Right atrium auricular region (tissue), 2 donors: ENCODE measurements around the gene IFNGR2. TPM values are rescaled to one million over a fixed set of nuclear protein-coding genes. Genes with fewer than 3 reads are reported as not detected.

Experiments
- DNase-seq: peaks from one replicate; pipeline ENCODE4 v3.0.0-alpha.2; 2019; ENCODE audit warnings: low spot score
- H3K27ac ChIP-seq, 2 donors: fragments of 200-600 bp; sonication (generic); 1 replicate in 1 of 2; 2 replicates in 1 of 2; pipeline ENCODE4 v1.5.1; 2016 to 2019
- H3K27me3 ChIP-seq, 2 donors: fragments of 200-600 bp; sonication (generic); one replicate each; pipeline versions ENCODE4 v1.5.1 to v1.6.0; 2017 to 2019
- H3K36me3 ChIP-seq: fragments of 200-600 bp; sonication (generic); one replicate; pipeline ENCODE4 v1.5.1; 2016
- H3K4me1 ChIP-seq, 2 donors: fragments of 200-600 bp; sonication (generic); one replicate each; pipeline versions ENCODE4 v1.5.1 to v1.6.0; 2017 to 2019
- H3K4me3 ChIP-seq, 2 donors: fragments of 200-600 bp; sonication (generic); 1 replicate in 1 of 2; 2 replicates in 1 of 2; pipeline ENCODE4 v1.5.1; 2017 to 2019; ENCODE audit warnings: mild to moderate bottlenecking in 1 of 2, moderate library complexity in 1 of 2
- H3K9me3 ChIP-seq, 2 donors: fragments of 200-600 bp; sonication (generic); one replicate each; pipeline ENCODE4 v1.5.1; 2019
- total RNA-seq, 2 donors: library from RNA; depleted of rRNA; stranded (reverse); fragments of >200 nt; gene quantifications; one replicate each; pipeline ENCODE4 v1.1.0, GENCODE V29; 2016
- TF ChIP-seq, protein P1 (sequence below), 2 donors: fragments of 200-600 bp; sonication (generic); IDR thresholded peaks; one replicate each; pipeline ENCODE4 v1.5.1; 2019; ENCODE audit warnings: antibody characterized with exemption in 2 of 2

Gene IFNGR2
- total RNA-seq, 2 donors from 2014 or later = 40.2 to 47.3 TPM

DNA sequence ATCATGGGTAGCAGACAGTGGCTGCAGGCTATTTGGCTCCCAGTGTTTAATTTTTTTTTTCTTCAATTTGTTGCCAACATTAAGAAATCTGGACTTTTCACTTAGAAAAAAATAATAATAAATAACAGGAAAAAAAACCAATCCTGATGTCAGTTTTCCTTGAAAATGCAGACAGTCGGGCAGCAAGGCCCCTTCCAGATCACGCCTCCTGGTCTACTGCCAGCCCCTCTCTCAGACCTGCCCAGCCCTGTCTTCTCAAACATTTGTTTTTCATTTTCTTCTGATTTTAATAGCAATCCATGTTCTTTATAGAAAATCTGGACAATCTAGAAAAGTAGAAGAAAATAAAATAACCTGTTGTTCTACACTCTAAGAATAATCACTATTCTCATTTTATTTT, 15.5 kb downstream of the IFNGR2 start:
- Histone ChIP-seq H3K36me3 (peaks cover 41% of the 10 kb centered on the region), H3K27ac (peak overlapping the region; percentile 55 to 70)
- DNase-seq = peak; percentile 84

DNA sequence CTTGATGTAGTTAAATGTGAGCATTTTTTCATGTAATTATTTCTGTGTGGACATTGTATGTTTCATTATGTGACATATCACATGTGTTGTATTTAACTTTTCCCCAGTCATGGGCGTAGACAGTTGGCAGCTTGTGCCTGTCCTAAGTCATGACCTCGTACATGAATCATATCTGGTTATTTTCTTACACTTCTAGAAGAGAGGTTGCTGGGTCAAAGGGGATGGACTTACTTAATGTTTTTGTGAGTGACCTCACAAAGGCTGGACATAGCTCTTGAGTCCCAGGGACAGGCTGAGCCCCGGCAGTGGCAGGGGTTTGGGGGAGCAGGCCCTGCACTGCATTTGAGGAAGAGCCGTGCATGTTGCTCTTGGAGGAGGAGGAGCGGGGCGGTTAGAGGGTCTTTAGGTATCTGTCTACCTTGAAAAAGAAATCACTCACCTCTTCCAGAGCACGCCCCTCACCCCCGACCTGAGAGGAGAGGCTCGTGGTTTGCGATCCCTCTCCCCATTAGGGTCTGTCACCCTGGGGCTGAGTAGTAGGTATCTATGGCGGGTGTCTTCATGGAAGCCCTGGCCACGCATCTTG, 16.4 kb downstream of the IFNGR2 start:
- no peaks in the 10 kb centered on the region for H3K9me3 ChIP-seq
- TF ChIP-seq, protein P1, sequence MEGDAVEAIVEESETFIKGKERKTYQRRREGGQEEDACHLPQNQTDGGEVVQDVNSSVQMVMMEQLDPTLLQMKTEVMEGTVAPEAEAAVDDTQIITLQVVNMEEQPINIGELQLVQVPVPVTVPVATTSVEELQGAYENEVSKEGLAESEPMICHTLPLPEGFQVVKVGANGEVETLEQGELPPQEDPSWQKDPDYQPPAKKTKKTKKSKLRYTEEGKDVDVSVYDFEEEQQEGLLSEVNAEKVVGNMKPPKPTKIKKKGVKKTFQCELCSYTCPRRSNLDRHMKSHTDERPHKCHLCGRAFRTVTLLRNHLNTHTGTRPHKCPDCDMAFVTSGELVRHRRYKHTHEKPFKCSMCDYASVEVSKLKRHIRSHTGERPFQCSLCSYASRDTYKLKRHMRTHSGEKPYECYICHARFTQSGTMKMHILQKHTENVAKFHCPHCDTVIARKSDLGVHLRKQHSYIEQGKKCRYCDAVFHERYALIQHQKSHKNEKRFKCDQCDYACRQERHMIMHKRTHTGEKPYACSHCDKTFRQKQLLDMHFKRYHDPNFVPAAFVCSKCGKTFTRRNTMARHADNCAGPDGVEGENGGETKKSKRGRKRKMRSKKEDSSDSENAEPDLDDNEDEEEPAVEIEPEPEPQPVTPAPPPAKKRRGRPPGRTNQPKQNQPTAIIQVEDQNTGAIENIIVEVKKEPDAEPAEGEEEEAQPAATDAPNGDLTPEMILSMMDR (IDR thresholded peaks at IDR 0.05) = no peak
- peaks cover 51% of the 10 kb centered on the region for H3K36me3 ChIP-seq
- H3K27ac ChIP-seq = peak overlapping the region; percentile 55 to 72
- no peak overlapping the region for H3K4me3 ChIP-seq
- peak; percentile 68 for DNase-seq
- no peaks in the 10 kb centered on the region for H3K27me3 ChIP-seq
- peaks cover 0 to 25% of the 10 kb centered on the region in 2 donors for H3K4me1 ChIP-seq

More for the DNA sequence above, 15.5 kb downstream of the IFNGR2 start:
- TF ChIP-seq, protein P1 (IDR thresholded peaks at IDR 0.05) = no peak
- Histone ChIP-seq H3K4me3 (no peak overlapping the region), H3K27me3 (no peaks in the 10 kb centered on the region), H3K9me3 (no peaks in the 10 kb centered on the region), H3K4me1 (peaks cover 0 to 25% of the 10 kb centered on the region in 2 donors)

DNA sequence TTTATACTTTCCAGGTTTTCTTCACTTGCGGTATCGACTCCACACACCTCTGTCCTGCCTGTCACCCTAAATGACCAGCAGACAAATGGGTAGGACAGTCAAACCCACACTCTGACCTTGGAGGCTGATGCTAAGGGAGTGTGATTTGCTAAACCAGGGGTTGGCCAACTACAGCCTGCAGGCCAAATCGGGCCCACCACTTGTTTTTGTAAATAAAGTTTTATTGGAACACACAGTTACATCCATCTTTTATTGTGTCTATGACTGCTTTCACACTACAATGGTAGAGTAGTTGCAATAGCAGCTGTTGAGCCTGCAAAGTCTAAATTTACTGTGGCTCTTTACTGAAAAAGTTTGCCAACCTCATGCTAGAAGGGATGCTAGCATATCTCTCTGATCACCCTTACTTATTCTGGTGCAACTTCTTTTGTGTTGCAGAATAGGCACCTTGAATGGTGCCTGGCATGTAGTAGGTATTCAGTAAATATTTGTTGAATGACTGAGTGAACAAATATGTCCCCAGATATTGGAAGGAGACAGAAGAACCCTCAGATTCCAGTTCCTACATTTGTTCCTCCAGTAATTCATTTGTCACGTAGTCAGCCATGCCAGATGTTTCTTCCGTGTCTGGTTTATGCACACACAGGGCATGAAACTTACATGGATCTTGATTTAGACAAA, 18.6 kb downstream of the IFNGR2 start:
- no peaks in the 10 kb centered on the region for H3K27me3 ChIP-seq
- DNase-seq = no peak
- TF ChIP-seq, protein P1 (IDR thresholded peaks at IDR 0.05) = no peak
- H3K27ac ChIP-seq = no peak overlapping the region
- H3K4me1 ChIP-seq = peaks cover 0 to 25% of the 10 kb centered on the region in 2 donors
- H3K9me3 ChIP-seq = no peaks in the 10 kb centered on the region
- H3K4me3 ChIP-seq = no peak overlapping the region
- H3K36me3 ChIP-seq = peaks cover 56% of the 10 kb centered on the region

DNA sequence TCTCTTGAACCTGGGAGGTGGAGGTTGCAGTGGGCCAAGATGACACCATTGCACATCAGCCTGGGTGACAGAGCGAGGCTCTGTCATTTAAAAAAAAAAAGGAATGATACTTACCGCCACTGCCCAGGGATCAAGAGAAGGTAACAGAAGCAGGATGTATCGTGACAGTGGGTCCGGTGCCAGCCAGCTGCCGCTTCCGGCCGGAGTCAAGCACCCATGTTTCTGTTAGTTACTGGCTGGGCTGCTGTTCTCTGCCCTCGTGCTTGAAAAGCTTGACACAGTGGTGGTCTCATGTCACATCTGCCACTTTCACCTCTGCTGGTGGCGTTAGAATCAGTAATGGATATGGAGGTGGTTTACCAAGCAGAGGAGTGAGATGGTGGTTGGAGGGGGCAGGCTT, 21.0 kb downstream of the IFNGR2 start:
- no peaks in the 10 kb centered on the region for H3K9me3 ChIP-seq

DNA sequence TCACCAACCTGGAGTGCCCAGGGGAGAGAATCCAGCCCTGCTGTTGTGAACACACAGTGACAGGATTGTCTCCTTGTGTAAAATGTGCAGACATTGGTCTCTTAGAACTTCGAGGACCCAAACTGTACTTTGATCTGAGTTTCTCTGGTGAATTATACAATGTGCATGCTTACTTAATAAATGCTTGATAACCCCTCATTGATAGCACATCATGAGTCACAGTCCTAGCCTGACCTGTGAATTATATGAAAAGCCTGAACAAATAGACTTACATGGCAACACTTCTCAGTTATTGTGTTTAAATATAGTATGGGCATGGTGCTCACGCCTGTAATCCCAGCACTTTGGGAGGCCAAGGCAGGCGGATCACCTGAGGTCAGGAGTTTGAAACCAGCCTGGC, 22.6 kb downstream of the IFNGR2 start:
- no peaks in the 10 kb centered on the region for H3K27me3 ChIP-seq
- peaks cover 0 to 5% of the 10 kb centered on the region in 2 donors for H3K4me1 ChIP-seq
- no peak for DNase-seq
- TF ChIP-seq, protein P1 (IDR thresholded peaks at IDR 0.05) = no peak
- H3K9me3 ChIP-seq = no peaks in the 10 kb centered on the region
- H3K4me3 ChIP-seq = no peak overlapping the region
- H3K36me3 ChIP-seq = peaks cover 76% of the 10 kb centered on the region
- no peak overlapping the region for H3K27ac ChIP-seq

More for the DNA sequence above, 21.0 kb downstream of the IFNGR2 start:
- Histone ChIP-seq H3K36me3 (peaks cover 66% of the 10 kb centered on the region), H3K27me3 (no peaks in the 10 kb centered on the region), H3K27ac (no peak overlapping the region), H3K4me1 (peaks cover 0 to 21% of the 10 kb centered on the region in 2 donors), H3K4me3 (no peak overlapping the region)
- DNase-seq = no peak
- TF ChIP-seq, protein P1 (IDR thresholded peaks at IDR 0.05) = no peak
